HepG2 (cell line): ENCODE data around the gene ESPNL. TPM values are rescaled to one million over a fixed set of nuclear protein-coding genes. Genes with fewer than 3 reads are reported as not detected.

Source experiments
- ADNP ChIP-seq: sonication (generic); formaldehyde crosslinking; IDR thresholded peaks from 2 replicates; pipeline ENCODE4 v1.4.0; 2020; ENCODE audit warnings: missing genetic modification reagents
- BCLAF1 ChIP-seq: fragments of 450-650 bp; IDR thresholded peaks from 2 replicates; pipeline ENCODE4 v1.6.1; 2017; ENCODE audit warnings: mild to moderate bottlenecking
- CHD4 ChIP-seq: fragments of 200-600 bp; sonication (generic); IDR thresholded peaks from 2 replicates; pipeline ENCODE4 v1.7.0; 2017; ENCODE audit warnings: mild to moderate bottlenecking, low read length, borderline replicate concordance
- DMTF1 ChIP-seq: sonication (generic); formaldehyde crosslinking; IDR thresholded peaks from 2 replicates; pipeline ENCODE4 v1.4.0; 2020; ENCODE audit warnings: mild to moderate bottlenecking, missing genetic modification reagents
- JUND ChIP-seq: sonication (generic); formaldehyde crosslinking; IDR thresholded peaks from 2 replicates; pipeline ENCODE4 v1.8.0; 2022; ENCODE audit warnings: mild to moderate bottlenecking, missing genetic modification reagents
- MLXIP ChIP-seq: sonication (generic); formaldehyde crosslinking; IDR thresholded peaks from 2 replicates; pipeline ENCODE4 v1.9.0; 2021; ENCODE audit warnings: missing genetic modification reagents, borderline replicate concordance
- POLR2AphosphoS2 ChIP-seq: IDR thresholded peaks from 2 replicates; pipeline ENCODE4 v1.6.1; 2011; ENCODE audit warnings: low read depth, low read length, improper control_type of control experiment
- USF2 ChIP-seq, 2 experiments: sonication (generic) in 1 of 2; formaldehyde crosslinking in 1 of 2; IDR thresholded peaks; 2 replicates each; pipeline versions ENCODE4 v1.5.1 to v1.6.1; 2011 to 2020; ENCODE audit warnings: borderline replicate concordance in 1 of 2, low read depth in 1 of 2, low read length in 1 of 2, mild to moderate bottlenecking in 1 of 2, missing genetic modification reagents in 1 of 2, moderate library complexity in 1 of 2
- ZNF616 ChIP-seq: sonication (generic); formaldehyde crosslinking; IDR thresholded peaks from 2 replicates; pipeline ENCODE4 v1.5.0; 2020; ENCODE audit warnings: low read depth, mild to moderate bottlenecking, missing genetic modification reagents
- polyA plus RNA-seq, 8 experiments: library from polyadenylated mRNA; depleted of rRNA in 3 of 8; stranded (reverse) in 7 of 8; unstranded in 1 of 8; fragments of >200 nt; fragmentation: Illumina TruSeq in 4 of 8; extraction: Trizol in 4 of 8; gene quantifications; 2 replicates each; pipeline versions ENCODE4 v1.2.1 to v1.2.3, GENCODE V29; 2011 to 2016; ENCODE audit warnings: low read depth in 4 of 8, missing spikeins in 1 of 8, mixed read lengths in 1 of 8; ENCODE audit not compliant: insufficient read depth in 1 of 8
- total RNA-seq, 5 experiments: library from RNA; depleted of rRNA; stranded (reverse); fragments of >200 nt; fragmentation: Illumina TruSeq; extraction: Trizol; gene quantifications; 2 replicates each; pipeline ENCODE4 v1.2.3, GENCODE V29; 2016; ENCODE audit warnings: low read depth in 1 of 5
- TF ChIP-seq, protein P1 (sequence below): sonication (generic); formaldehyde crosslinking; IDR thresholded peaks from 2 replicates; pipeline ENCODE4 v1.5.1; 2020; ENCODE audit warnings: mild to moderate bottlenecking, missing genetic modification reagents, borderline replicate concordance

ESPNL gene
- total and polyA plus RNA-seq, 2 of the 13 experiments (the other 11 are each of a cell fraction or from before 2014, with no cell fraction given): 0.45 to 0.80 TPM

DNA sequence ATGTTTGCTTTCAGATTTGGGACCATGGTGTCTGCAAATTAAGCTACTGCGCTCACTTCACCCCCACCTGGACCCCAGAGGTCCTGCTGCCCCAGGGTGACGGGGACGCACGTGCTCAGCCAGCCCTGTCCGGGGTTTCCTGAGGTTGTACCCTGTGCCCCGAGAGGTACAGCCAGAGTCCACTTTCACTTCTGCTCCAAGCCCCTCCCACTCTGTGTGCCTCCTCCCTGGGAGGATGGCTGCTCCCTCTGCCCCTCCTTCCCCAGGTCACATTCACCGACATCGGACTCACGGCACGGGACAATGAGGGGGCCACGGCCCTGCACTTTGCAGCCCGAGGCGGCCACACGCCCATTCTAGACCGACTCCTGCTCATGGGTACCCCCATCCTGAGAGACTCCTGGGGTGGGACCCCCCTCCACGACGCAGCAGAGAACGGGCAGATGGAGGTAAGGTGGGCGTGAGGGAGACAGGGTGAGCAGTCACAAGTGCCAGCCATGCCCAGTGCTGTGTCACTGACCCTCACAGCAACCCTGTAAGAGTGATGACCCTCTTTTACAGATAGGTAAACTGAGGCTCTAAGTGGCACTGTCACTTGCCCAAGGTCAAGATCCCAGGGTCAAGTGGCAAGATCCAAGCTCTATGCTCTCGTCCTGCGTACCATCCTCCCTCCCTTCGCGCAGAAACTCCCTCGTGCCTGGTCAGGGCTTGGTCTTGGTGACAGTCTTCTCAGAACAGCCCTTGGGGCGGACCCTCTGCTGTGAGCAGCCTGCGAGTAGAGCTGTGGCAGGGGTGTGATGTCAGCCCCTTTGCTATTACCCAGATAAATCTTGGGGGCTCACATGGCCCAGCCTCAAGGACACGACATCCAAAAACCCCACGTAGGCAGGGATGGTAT, 7.6 kb downstream of the ESPNL start (continued):
- no peak for TF ChIP-seq USF2 (IDR thresholded peaks at IDR 0.05; ENCODE audit: low read depth, low read length)
- TF ChIP-seq USF2 (CRISPR knock-in tag; IDR thresholded peaks at IDR 0.05; ENCODE audit: borderline replicate concordance): no peak
- no peak for TF ChIP-seq POLR2AphosphoS2
- TF ChIP-seq, protein P1, sequence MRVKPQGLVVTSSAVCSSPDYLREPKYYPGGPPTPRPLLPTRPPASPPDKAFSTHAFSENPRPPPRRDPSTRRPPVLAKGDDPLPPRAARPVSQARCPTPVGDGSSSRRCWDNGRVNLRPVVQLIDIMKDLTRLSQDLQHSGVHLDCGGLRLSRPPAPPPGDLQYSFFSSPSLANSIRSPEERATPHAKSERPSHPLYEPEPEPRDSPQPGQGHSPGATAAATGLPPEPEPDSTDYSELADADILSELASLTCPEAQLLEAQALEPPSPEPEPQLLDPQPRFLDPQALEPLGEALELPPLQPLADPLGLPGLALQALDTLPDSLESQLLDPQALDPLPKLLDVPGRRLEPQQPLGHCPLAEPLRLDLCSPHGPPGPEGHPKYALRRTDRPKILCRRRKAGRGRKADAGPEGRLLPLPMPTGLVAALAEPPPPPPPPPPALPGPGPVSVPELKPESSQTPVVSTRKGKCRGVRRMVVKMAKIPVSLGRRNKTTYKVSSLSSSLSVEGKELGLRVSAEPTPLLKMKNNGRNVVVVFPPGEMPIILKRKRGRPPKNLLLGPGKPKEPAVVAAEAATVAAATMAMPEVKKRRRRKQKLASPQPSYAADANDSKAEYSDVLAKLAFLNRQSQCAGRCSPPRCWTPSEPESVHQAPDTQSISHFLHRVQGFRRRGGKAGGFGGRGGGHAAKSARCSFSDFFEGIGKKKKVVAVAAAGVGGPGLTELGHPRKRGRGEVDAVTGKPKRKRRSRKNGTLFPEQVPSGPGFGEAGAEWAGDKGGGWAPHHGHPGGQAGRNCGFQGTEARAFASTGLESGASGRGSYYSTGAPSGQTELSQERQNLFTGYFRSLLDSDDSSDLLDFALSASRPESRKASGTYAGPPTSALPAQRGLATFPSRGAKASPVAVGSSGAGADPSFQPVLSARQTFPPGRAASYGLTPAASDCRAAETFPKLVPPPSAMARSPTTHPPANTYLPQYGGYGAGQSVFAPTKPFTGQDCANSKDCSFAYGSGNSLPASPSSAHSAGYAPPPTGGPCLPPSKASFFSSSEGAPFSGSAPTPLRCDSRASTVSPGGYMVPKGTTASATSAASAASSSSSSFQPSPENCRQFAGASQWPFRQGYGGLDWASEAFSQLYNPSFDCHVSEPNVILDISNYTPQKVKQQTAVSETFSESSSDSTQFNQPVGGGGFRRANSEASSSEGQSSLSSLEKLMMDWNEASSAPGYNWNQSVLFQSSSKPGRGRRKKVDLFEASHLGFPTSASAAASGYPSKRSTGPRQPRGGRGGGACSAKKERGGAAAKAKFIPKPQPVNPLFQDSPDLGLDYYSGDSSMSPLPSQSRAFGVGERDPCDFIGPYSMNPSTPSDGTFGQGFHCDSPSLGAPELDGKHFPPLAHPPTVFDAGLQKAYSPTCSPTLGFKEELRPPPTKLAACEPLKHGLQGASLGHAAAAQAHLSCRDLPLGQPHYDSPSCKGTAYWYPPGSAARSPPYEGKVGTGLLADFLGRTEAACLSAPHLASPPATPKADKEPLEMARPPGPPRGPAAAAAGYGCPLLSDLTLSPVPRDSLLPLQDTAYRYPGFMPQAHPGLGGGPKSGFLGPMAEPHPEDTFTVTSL: no peak
- TF ChIP-seq JUND (CRISPR knock-in tag): no peak
- no peak for TF ChIP-seq CHD4
- no peak for TF ChIP-seq ADNP (CRISPR knock-in tag)
- no peak for TF ChIP-seq MLXIP
- TF ChIP-seq BCLAF1: no peak
- TF ChIP-seq ZNF616 (CRISPR knock-in tag): no peak
- no peak for TF ChIP-seq DMTF1 (CRISPR knock-in tag)
